Left kidney (tissue), 8 donors: ENCODE measurements around the gene MAP2K1. TPM values are rescaled to one million over a fixed set of nuclear protein-coding genes. Genes with fewer than 3 reads are reported as not detected.
"Not testable (repeated sequence)": the region's sequence is repeated elsewhere in the genome, so short reads cannot be mapped to it uniquely, and the experiment has no call there.

Source experiments
- DNase-seq: peaks from one replicate; pipeline ENCODE4 v3.0.0-alpha.2; 2013
- long read RNA-seq, 8 donors: transcript quantifications; one replicate each; lab custom pipeline, GENCODE V29; 2026
- polyA plus RNA-seq: library from polyadenylated mRNA; unstranded; fragments of 120-200 nt; gene quantifications from one replicate; pipeline ENCODE4 v1.2.1, GENCODE V29; 2013; ENCODE audit not compliant: insufficient read length

Gene MAP2K1
- 52.0 TPM for polyA plus RNA-seq
- long read RNA-seq, donor 1, transcript MAP2K1-201 (11 exons, 3,410 nt) = major isoform, 8 of 10 reads
- long read RNA-seq, donor 1, partial matches to known transcripts = 0 of 10 reads
- long read RNA-seq, donor 1, other reads (novel, unspliced or antisense) = 0 of 10 reads
- long read RNA-seq, donor 2, transcript MAP2K1-201 (11 exons, 3,410 nt) = major isoform, 6 of 2,864 reads
- long read RNA-seq, donor 2, partial matches to known transcripts = 2,667 of 2,864 reads
- long read RNA-seq, donor 2, other reads (novel, unspliced or antisense) = 191 of 2,864 reads
- long read RNA-seq, donor 3, transcript MAP2K1-201 (11 exons, 3,410 nt) = major isoform, 12 of 2,425 reads
- long read RNA-seq, donor 3, partial matches to known transcripts = 2,273 of 2,425 reads
- long read RNA-seq, donor 3, other reads (novel, unspliced or antisense) = 140 of 2,425 reads
- long read RNA-seq, donor 4, partial matches to known transcripts = 414 of 414 reads
- long read RNA-seq, donor 4, other reads (novel, unspliced or antisense) = 0 of 414 reads
- long read RNA-seq, donor 5, transcript MAP2K1-201 (11 exons, 3,410 nt) = major isoform, 15 of 4,642 reads
- long read RNA-seq, donor 5, partial matches to known transcripts = 4,272 of 4,642 reads
- long read RNA-seq, donor 5, other reads (novel, unspliced or antisense) = 355 of 4,642 reads
- long read RNA-seq, donor 6, transcript MAP2K1-201 (11 exons, 3,410 nt) = major isoform, 5 of 2,833 reads
- long read RNA-seq, donor 6, partial matches to known transcripts = 2,658 of 2,833 reads
- long read RNA-seq, donor 6, other reads (novel, unspliced or antisense) = 170 of 2,833 reads
- long read RNA-seq, donor 7, transcript MAP2K1-201 (11 exons, 3,410 nt) = major isoform, 15 of 4,630 reads
- long read RNA-seq, donor 7, partial matches to known transcripts = 4,345 of 4,630 reads
- long read RNA-seq, donor 7, other reads (novel, unspliced or antisense) = 270 of 4,630 reads
- long read RNA-seq, donor 8, partial matches to known transcripts = 1,447 of 1,569 reads
- long read RNA-seq, donor 8, other reads (novel, unspliced or antisense) = 120 of 1,569 reads

GRCh38 chr15:66386204-66387123, at the start of gene MAP2K1:
Gene MAP2K1 (plus strand): TSS chr15:66386912. CDS start chr15:66387348, 436 bp downstream.
- DNase-seq = peak; percentile 96

DNA sequence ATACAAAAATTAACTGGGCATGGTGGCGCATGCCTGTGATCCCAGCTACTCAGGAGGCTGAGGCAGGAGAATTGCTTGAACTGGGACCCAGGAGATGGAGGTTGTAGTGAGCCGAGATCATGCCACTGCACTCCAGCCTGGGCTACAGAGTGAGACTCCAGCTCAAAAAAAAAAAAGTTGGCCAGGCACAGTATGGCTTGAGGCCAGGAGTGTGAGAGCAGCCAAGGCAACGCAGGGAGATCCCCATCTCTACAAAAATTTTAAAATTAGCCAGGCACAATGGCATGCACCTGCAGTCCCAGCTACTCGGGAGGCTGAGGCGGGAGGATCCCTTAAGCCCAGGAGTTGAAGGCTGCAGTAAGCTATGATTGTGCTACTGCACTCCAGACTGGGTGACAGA, 38.2 kb upstream of the MAP2K1 start:
- not testable (repeated sequence) for DNase-seq

DNA sequence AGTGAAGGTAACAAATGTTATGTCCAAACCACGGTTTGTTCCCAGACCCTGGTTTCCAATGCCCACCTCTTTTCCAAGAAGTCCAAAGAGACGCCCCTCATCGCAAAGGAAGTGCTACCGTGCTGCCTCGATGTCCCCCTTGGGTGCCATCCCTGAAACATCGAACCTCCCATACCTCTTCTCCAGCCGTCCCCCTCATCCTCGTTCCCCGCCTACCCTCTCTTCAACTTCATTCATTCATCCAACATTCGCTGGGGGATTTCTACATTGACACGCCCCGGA, 30.7 kb upstream of the MAP2K1 start:
- DNase-seq = no peak

GRCh38 chr15:66356359-66357236, 30.1 kb upstream of the MAP2K1 start, which contains the start of gene TIPIN:
Gene TIPIN (minus strand): TSS chr15:66356685. CDS start chr15:66352947, 3,738 bp downstream.
- peak; percentile 95 for DNase-seq

DNA sequence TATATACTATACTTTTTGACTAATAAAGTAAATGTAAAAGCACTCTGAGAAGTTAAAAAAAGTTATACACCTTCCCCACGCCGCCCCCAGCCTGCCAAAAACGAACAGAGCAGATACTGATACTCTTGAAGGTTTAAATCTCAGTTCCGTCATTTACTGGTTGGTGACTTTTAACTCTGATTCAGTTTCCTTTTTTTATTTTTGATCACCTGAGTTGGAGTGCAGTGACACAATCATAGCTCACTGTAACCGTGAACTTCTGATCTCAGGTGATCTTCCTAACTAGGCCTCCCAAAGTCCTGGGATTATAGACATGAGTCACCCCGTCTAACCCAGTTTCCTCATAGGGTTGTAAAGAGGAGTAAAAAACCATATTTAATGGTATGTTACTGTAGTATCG, 27.0 kb upstream of the MAP2K1 start:
- DNase-seq = no peak

GRCh38 chr15:66361745-66362460, 24.8 kb upstream of the MAP2K1 start:
- not testable (repeated sequence) for DNase-seq

DNA sequence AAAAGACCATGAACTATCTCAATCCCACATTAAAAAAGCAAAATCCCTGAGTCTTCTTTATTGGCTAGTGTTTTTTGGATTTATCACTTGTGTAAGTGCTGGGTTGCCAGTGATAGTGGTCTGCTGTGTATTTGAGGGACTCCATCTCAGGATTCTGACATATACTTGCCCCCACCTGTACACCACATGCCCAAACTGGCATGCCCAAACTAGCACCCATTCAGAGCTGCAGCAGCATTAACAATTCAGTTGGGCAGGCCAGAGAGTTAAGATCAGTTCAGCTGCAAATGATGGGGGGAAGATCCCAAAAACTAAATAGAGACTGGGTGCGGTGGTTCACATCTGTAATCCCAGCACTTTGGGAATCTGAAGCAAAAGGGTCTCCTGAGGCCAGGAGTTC, 23.9 kb upstream of the MAP2K1 start:
- DNase-seq = no peak

DNA sequence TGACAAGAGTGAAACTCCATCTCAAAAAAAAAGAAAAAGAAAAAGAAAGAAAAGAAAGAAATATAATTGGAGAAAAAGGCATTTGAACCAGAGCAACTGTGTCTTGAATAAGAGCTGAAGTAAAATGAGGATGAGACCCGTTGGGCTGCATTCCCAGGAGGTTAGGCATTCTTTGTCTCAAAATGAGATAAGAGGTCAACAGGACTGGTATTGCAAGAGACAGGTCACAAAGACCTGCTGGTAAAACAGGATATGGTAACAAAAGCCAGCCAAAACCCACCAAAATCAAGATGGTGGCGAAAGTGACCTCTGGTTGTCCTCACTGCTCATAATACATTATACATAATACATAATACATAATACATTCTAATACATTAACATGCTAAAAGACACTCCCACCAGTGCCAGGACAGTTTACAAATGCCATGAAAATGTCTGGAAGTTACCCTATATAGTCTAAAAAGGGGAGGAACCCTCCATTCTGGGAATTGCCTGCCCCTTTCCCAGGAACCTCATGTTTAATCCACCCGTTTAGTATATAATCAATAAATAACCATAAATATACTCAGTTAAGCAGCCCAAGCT, 21.7 kb upstream of the MAP2K1 start:
- no peak for DNase-seq

GRCh38 chr15:66369773-66370651, 16.7 kb upstream of the MAP2K1 start:
- no peak for DNase-seq

DNA sequence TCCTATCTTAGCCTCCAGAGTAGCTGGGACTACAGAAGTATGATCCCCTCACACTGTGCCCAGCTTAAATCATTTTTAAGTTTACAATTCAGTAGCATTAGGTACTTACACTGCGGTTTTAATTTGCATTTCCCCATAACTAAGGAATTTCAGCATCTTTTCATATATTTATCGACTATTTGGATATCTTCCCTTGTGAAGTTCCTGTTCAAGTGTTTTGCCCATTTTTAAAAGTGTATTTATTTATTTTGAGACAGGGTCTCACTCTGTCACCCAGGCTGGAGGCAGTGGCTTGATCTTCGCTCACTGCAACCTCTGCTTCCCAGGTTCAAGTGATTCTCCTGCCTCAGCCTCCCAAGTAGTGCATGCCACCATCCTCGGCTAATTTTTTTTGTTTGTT, 12.5 kb upstream of the MAP2K1 start:
- no peak for DNase-seq

DNA sequence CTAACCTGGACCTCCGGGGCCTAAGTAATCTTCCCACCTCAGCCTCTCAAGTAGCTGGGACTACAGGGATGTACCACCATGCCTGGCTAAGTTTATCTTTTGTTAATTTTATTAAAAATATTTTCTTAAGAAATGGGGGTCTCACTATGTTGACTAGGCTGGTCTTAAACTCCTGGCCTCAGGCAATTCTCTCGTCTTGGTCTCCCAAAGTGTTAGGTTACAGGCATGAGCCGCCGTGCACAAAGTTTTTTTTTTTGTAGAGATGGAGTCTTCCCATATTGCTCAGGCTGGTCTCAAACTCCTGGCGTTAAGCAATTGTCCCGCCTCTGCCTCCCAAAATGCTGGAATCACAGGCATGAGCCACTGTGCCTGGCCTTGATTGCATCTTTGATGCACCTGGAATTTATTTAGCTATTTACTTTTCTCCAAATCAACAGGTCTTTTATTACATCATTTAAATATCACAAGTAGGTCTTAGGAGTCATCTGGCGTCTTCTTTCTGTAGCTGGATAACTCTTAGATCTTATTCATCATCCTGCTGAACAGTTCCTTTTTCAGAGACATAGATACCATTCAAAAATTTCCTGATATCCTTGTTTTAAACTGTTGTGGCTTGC, 7.8 kb upstream of the MAP2K1 start:
- no peak for DNase-seq

DNA sequence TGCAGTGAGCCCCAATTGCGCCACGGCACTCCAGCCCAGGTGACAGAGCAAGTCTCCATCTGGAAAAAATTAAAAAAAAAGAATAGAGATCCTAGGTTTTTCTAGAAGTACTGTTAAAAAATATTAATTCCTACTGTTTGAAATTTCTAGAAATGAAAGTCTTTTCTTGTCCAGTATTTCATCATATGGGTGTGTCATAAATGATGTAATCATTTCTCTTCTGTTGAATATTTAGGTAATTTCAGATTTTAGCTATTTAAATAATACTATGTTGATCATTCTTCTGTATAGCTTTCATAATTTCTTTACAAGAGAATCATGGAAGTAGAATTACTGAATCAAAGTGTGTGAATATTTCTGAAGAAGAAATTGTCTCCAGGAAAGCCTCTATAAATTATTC, 5.3 kb upstream of the MAP2K1 start:
- DNase-seq = not testable (repeated sequence)

DNA sequence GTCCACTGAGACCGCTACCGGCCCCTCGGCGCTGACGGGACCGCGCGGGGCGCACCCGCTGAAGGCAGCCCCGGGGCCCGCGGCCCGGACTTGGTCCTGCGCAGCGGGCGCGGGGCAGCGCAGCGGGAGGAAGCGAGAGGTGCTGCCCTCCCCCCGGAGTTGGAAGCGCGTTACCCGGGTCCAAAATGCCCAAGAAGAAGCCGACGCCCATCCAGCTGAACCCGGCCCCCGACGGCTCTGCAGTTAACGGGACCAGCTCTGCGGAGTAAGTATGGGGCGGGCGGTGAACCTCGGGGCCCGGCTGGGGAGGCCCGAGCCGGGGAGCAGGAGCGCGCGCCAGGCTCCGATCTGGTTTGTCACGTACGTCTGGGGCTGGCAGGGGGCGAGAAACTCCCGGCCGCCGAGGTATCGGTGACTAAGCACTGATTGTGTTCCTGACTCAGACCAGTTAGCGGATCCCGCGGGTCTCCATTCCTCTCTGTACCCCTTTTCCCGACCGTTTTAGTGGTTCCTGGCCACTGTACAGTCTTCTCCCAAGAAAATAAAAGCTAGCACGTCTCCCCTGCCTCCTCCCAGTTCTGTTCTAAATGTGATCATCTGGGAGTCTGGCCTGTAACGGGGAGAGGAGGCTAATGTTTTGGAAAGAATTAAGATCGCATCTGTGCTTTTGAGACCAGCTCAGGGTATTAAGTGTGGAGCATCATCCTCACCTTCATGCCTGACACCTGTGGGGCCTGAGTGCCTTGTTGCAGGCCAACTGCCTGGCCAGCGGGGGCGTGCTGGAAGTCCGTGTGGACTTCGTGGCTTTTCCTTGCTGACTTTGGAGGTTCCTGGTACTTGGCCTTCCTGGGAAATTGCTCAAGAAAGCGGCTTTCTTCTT, 691 bp downstream of the MAP2K1 start:
- DNase-seq = peak; percentile 34

DNA sequence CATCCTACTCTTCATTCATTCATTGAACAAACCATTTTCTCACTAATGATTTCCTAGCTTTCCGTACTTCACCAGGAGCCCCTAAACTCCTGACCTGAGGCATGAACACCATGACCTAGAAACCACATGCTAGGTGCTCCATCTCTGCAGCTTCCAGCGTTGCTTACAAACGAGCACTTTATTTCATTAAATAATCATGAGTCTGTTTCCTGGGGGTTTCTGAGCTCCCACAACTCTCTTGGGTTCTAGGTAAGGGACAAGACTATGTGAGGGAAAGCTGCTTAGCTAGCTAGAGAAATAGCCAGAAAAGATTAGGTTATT, 1.3 kb downstream of the MAP2K1 start:
- no peak for DNase-seq

- no peak for DNase-seq
Measured at GRCh38 chr15:66388576-66388975, 1.9 kb downstream of the MAP2K1 start.

GRCh38 chr15:66389098-66389858, 2.6 kb downstream of the MAP2K1 start:
- no peak for DNase-seq
